Neural crest cell (in vitro differentiated cells): ENCODE data around the gene GATA5. TPM values are rescaled to one million over a fixed set of nuclear protein-coding genes. Genes with fewer than 3 reads are reported as not detected.
A peak's percentile ranks its signal among the peaks of the same experiment; 100 is the strongest.

Source experiments
- DNase-seq: peaks from one replicate; pipeline ENCODE4 v3.0.0; 2021; ENCODE audit warnings: low read depth, mixed read lengths, low spot score
- H3K27ac Mint-ChIP-seq: one replicate; pipeline ENCODE4 v1.8.0; 2021; ENCODE audit warnings: mild to moderate bottlenecking, mixed read lengths; ENCODE audit not compliant: unreplicated experiment
- H3K27me3 Mint-ChIP-seq: 2 replicates; pipeline ENCODE4 v1.8.0; 2021; ENCODE audit warnings: low read depth, mild to moderate bottlenecking, mixed read lengths
- H3K36me3 Mint-ChIP-seq: 2 replicates; pipeline ENCODE4 v1.8.0; 2021; ENCODE audit warnings: low read depth, mild to moderate bottlenecking, mixed read lengths
- H3K4me1 Mint-ChIP-seq: 2 replicates; pipeline ENCODE4 v1.8.0; 2021; ENCODE audit warnings: mixed read lengths
- H3K4me3 Mint-ChIP-seq: one replicate; pipeline ENCODE4 v1.8.0; 2021; ENCODE audit warnings: mild to moderate bottlenecking, mixed read lengths
- H3K9me3 Mint-ChIP-seq: 2 replicates; pipeline ENCODE4 v1.8.0; 2021; ENCODE audit warnings: mixed read lengths
- total RNA-seq: library from RNA; stranded (reverse); gene quantifications from 2 replicates; pipeline ENCODE4 v1.2.1, GENCODE V29; 2021
- TF ChIP-seq, protein P1 (sequence below): fragments of 200-600 bp; sonication (generic); conservative IDR thresholded peaks from 2 replicates; pipeline ENCODE4 v1.5.0; 2021; ENCODE audit warnings: antibody characterized with exemption, mild to moderate bottlenecking

Gene GATA5
- total RNA-seq, 1 donor from 2014 or later = not detected

DNA sequence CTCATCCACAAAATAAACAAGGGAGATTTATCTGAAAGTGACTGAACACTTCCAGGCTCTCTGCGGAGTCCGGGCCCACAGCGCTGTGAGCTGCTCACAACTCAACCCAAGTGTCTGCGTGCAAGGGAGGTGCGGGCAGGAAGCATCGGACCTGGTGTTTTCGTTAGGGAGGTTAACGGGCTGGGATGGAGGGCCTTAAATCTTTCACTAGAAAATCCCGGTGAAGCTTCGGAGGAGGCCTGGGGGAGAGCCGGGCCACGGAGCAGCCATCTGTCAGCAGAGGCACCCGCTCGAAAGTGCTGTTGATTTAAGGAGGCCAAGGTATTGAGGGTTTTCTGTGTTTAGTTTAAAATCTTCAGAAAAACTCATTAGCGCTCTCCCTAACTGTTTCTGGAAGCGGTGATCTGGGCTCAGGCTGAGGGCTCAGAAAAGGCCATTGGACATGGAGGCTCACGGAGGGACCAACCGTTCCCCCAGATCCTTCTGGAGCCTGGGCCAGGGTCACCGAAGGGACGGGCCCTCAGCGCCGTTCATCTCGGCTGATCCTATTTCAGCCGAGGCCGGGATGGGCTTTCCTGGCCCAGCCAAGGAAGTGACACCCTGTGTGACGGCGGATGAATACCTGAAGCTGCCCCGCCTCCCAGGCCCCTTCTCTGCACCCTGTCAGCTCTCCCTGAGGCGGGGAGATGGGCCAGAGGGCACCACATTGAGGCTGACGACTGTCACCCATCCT lies 20.7 kb downstream of the GATA5 start:
- no peaks in the 10 kb centered on the region for H3K36me3 Mint-ChIP-seq
- H3K4me1 Mint-ChIP-seq = peaks cover 4% of the 10 kb centered on the region
- TF ChIP-seq, protein P1, sequence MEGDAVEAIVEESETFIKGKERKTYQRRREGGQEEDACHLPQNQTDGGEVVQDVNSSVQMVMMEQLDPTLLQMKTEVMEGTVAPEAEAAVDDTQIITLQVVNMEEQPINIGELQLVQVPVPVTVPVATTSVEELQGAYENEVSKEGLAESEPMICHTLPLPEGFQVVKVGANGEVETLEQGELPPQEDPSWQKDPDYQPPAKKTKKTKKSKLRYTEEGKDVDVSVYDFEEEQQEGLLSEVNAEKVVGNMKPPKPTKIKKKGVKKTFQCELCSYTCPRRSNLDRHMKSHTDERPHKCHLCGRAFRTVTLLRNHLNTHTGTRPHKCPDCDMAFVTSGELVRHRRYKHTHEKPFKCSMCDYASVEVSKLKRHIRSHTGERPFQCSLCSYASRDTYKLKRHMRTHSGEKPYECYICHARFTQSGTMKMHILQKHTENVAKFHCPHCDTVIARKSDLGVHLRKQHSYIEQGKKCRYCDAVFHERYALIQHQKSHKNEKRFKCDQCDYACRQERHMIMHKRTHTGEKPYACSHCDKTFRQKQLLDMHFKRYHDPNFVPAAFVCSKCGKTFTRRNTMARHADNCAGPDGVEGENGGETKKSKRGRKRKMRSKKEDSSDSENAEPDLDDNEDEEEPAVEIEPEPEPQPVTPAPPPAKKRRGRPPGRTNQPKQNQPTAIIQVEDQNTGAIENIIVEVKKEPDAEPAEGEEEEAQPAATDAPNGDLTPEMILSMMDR = no peak
- H3K9me3 Mint-ChIP-seq = no peaks in the 10 kb centered on the region
- no peak overlapping the region for H3K4me3 Mint-ChIP-seq
- H3K27ac Mint-ChIP-seq = peak overlapping the region; percentile 57
- no peaks in the 10 kb centered on the region for H3K27me3 Mint-ChIP-seq
- no peak for DNase-seq

DNA sequence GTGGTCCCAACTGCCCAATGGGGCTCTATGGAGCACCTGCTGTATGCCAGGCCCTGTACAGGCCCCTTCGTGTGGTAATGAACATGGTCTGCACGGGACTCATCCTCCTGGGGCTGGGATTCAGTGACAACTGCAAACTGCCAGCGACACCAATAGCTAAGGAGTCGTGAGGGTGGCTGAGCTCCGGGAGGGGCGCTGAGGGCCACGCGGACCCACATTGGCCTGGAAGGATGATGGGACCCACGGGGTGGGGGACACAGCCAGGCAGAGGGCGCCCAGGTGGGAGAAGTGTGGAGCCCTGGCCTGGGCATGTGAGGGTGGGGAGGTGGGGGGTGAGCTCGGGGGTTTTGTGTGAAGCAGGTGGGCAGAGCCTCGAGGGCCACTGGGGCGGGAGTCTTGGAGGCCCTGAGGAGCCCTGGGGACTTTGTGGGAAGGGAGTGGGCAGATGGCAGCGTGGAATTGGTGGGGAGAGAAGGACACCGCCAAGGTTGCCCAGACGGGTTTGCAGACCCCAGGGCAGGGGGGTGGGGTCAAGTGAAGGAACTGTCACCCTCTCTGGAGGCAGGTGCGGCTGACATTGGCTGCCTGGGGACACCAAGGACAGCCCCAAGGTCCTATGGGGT lies 22.5 kb downstream of the GATA5 start:
- H3K4me1 Mint-ChIP-seq = peaks cover 20% of the 10 kb centered on the region
- TF ChIP-seq, protein P1 = no peak
- no peaks in the 10 kb centered on the region for H3K36me3 Mint-ChIP-seq
- H3K4me3 Mint-ChIP-seq = no peak overlapping the region
- no peak for DNase-seq
- no peak overlapping the region for H3K27ac Mint-ChIP-seq
- no peaks in the 10 kb centered on the region for H3K27me3 Mint-ChIP-seq
- no peaks in the 10 kb centered on the region for H3K9me3 Mint-ChIP-seq

DNA sequence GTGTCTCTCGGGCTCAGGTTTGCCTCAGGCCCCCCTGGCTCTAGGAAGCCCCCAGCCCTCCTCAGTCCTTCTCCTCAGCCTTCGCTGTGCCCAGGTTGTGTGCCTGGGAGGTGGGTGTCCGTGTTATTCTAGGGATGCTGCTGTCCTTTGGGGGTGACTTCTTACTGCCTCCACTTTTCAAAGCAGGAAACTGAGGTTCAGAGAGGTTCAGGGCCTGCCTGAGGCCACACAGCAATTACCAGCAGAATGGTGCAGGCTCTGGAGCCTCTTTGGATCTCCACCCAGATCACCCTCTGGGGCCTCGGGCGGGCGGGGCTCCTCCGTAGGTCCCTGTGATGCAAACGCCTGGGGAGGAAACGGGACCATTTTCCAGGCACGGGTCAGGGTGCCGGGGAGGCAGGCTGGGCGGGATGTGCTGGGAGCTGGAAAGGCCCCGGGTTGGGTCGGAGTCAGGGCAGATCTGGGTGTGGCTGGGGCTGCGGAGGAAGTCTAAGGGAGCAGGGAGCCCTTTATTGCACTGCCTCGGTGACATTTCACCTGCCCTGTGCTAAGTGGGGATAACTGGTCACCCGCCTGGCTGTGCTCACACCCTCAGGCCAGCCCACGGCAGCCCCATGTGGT lies 23.2 kb downstream of the GATA5 start:
- Mint-ChIP-seq H3K4me3 (no peak overlapping the region), H3K36me3 (no peaks in the 10 kb centered on the region), H3K4me1 (peaks cover 26% of the 10 kb centered on the region), H3K9me3 (no peaks in the 10 kb centered on the region), H3K27me3 (no peaks in the 10 kb centered on the region), H3K27ac (no peak overlapping the region)
- DNase-seq = no peak
- TF ChIP-seq, protein P1 = no peak

DNA sequence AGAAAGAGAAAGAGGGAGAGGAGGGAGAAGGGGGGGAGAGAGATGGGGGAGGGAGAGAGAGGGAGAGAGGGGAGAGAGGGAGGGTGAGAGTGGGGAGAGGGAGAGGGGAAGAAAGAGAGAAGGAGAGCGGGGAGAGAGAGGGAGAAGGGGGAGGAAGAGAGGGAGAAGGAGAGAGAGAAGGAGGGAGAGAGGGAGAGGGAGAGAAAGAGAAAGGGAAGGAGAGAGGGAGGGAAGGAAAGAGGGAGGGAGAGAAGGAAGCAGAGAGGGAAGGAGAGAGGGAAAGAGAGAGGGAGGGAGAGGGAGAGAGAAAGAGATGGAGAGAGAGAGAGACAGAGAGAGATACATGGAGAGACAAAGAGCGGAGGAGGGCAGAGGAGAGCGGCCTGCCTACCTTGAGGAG lies 23.8 kb downstream of the GATA5 start:
- H3K27ac Mint-ChIP-seq = no peak overlapping the region
- TF ChIP-seq, protein P1 = no peak
- H3K9me3 Mint-ChIP-seq = no peaks in the 10 kb centered on the region
- DNase-seq = no peak
- H3K36me3 Mint-ChIP-seq = no peaks in the 10 kb centered on the region
- H3K4me1 Mint-ChIP-seq = peaks cover 26% of the 10 kb centered on the region
- H3K4me3 Mint-ChIP-seq = no peak overlapping the region
- no peaks in the 10 kb centered on the region for H3K27me3 Mint-ChIP-seq

GRCh38 chr20:62451156-62451767 lies 24.5 kb downstream of the GATA5 start:
- Mint-ChIP-seq H3K36me3 (no peaks in the 10 kb centered on the region), H3K9me3 (no peaks in the 10 kb centered on the region), H3K4me3 (no peak overlapping the region), H3K27ac (no peak overlapping the region), H3K4me1 (peaks cover 24% of the 10 kb centered on the region), H3K27me3 (no peaks in the 10 kb centered on the region)
- no peak for DNase-seq
- TF ChIP-seq, protein P1 = no peak
